GM12878 (cell line): ENCODE results near the gene IL1RAPL1.

Source experiments
- CTCF ChIP-seq, 3 experiments: IDR thresholded peaks in 2 of 3; conservative IDR thresholded peaks in 1 of 3; 2 replicates each; pipeline ENCODE4 v1.5.1; 2011; ENCODE audit warnings: low read depth in 3 of 3, low read length in 3 of 3, mild to moderate bottlenecking in 3 of 3, control low read depth in 2 of 3, moderate library complexity in 2 of 3, inconsistent platforms in 1 of 3, mixed read lengths in 1 of 3; ENCODE audit not compliant: control insufficient read depth in 2 of 3, insufficient read depth in 1 of 3; ENCODE audit errors: extremely low read depth in 1 of 3
- POLR2AphosphoS5 ChIP-seq: IDR thresholded peaks from 2 replicates; pipeline ENCODE4 v1.6.1; 2011; ENCODE audit warnings: mild to moderate bottlenecking, low read length, inconsistent platforms
- SIN3A ChIP-seq: IDR thresholded peaks from 2 replicates; pipeline ENCODE4 v1.6.1; 2012; ENCODE audit warnings: low read depth, low read length, improper control_type of control experiment
- YY1 ChIP-seq: IDR thresholded peaks from 2 replicates; pipeline ENCODE4 v1.6.1; 2011; ENCODE audit warnings: low read depth, mild to moderate bottlenecking, low read length

GRCh38 chrX:29447867-29448266, 860.6 kb downstream of the IL1RAPL1 start:
- no peak for TF ChIP-seq SIN3A
- no peak for TF ChIP-seq CTCF (IDR thresholded peaks at IDR 0.05 in 2 of 3, conservative IDR thresholded peaks at IDR 0.05 in 1 of 3; ENCODE audit: control insufficient read depth in 2 of 3, extremely low read depth in 1 of 3, insufficient read depth in 1 of 3, low read depth in 3 of 3, low read length in 3 of 3)
- TF ChIP-seq POLR2AphosphoS5 = no peak
- no peak for TF ChIP-seq YY1
